DOHH2 (cell line): ENCODE measurements around the gene CELA2A.

ENCODE experiments used
- H3F3A ChIP-seq: fragments of 200-600 bp; sonication (generic), shearing (Covaris generic); 2 replicates; pipeline ENCODE4 v1.6.0; 2016; ENCODE audit warnings: antibody characterized with exemption, mild to moderate bottlenecking; ENCODE audit not compliant: control insufficient read depth, insufficient read depth
- H3K27ac ChIP-seq: fragments of 200-600 bp; sonication (generic); 2 replicates; pipeline ENCODE4 v1.5.1; 2014; ENCODE audit warnings: low read depth, mild to moderate bottlenecking, low read length, moderate library complexity
- H3K27me3 ChIP-seq: fragments of 200-600 bp; sonication (generic); 2 replicates; pipeline ENCODE4 v1.6.1; 2014; ENCODE audit warnings: mild to moderate bottlenecking, low read length, mixed read lengths; ENCODE audit not compliant: control insufficient read depth
- H3K36me3 ChIP-seq: fragments of 200-600 bp; sonication (generic); 2 replicates; pipeline ENCODE4 v1.6.1; 2014; ENCODE audit warnings: mild to moderate bottlenecking, low read length, moderate library complexity, mixed read lengths; ENCODE audit not compliant: control insufficient read depth
- H3K4me1 ChIP-seq: fragments of 200-600 bp; sonication (generic); 2 replicates; pipeline ENCODE4 v1.6.1; 2014; ENCODE audit warnings: mild to moderate bottlenecking, low read length, mixed read lengths; ENCODE audit not compliant: control insufficient read depth
- H3K4me2 ChIP-seq: fragments of 200-600 bp; sonication (generic); 2 replicates; pipeline ENCODE4 v1.6.0; 2014; ENCODE audit warnings: mild to moderate bottlenecking, low read length, moderate library complexity
- H3K4me3 ChIP-seq: fragments of 200-600 bp; sonication (generic); 2 replicates; pipeline ENCODE4 v1.5.1; 2014; ENCODE audit warnings: mild to moderate bottlenecking, low read length, mixed read lengths
- H3K79me2 ChIP-seq: fragments of 200-600 bp; sonication (generic); 2 replicates; pipeline ENCODE4 v1.6.1; 2014; ENCODE audit warnings: mild to moderate bottlenecking, low read length, mixed read lengths; ENCODE audit not compliant: control insufficient read depth
- H3K9me2 ChIP-seq: fragments of 200-600 bp; sonication (generic); replicated peaks from 2 replicates; pipeline ENCODE4 v1.6.1; 2014; ENCODE audit warnings: mild to moderate bottlenecking, low read length, mixed read lengths; ENCODE audit not compliant: control insufficient read depth
- H3K9me3 ChIP-seq: fragments of 200-600 bp; sonication (generic); 2 replicates; pipeline ENCODE4 v1.6.1; 2014; ENCODE audit warnings: antibody characterized with exemption, low read length, mixed read lengths; ENCODE audit not compliant: control insufficient read depth, insufficient read depth
- H4K20me1 ChIP-seq: fragments of 200-600 bp; sonication (generic); 2 replicates; pipeline ENCODE4 v1.6.0; 2014; ENCODE audit warnings: low read depth, mild to moderate bottlenecking, antibody characterized with exemption, low read length, moderate library complexity; ENCODE audit not compliant: control insufficient read depth, insufficient read depth
- CTCF ChIP-seq: fragments of 200-600 bp; sonication (generic); IDR thresholded peaks from one replicate; pipeline ENCODE4 v1.5.1; 2014; ENCODE audit warnings: antibody characterized with exemption, mild to moderate bottlenecking, low read depth, low read length; ENCODE audit not compliant: poor library complexity, severe bottlenecking
- EZH2phosphoT487 ChIP-seq: fragments of 200-600 bp; sonication (generic); IDR thresholded peaks from 2 replicates; pipeline ENCODE4 v1.6.1; 2017; ENCODE audit warnings: borderline replicate concordance, mild to moderate bottlenecking, antibody characterized with exemption, low read length, moderate library complexity, mixed read lengths

CELA2A gene

GRCh38 chr1:15413563-15414444, 42.7 kb upstream of the CELA2A start:
- no peaks in the 10 kb centered on the region for H3K9me3 ChIP-seq
- H3K27ac ChIP-seq: no peak overlapping the region
- H3K9me2 ChIP-seq: no peaks in the 10 kb centered on the region
- peaks cover 47% of the 10 kb centered on the region for H3K4me1 ChIP-seq
- H3F3A ChIP-seq: peaks cover under 1% of the 10 kb centered on the region; the same call in 1 of the 2 replicates
- TF ChIP-seq EZH2phosphoT487 (no peak), CTCF (no peak)
- H3K27me3 ChIP-seq: peaks cover 6% of the 10 kb centered on the region
- no peak overlapping the region for H3K4me3 ChIP-seq
- peaks cover 79% of the 10 kb centered on the region for H3K79me2 ChIP-seq
- H3K4me2 ChIP-seq: no peak overlapping the region
- peaks cover 22% of the 10 kb centered on the region; the same call in 1 of the 2 replicates for H4K20me1 ChIP-seq
- H3K36me3 ChIP-seq: peaks cover 32% of the 10 kb centered on the region

- Histone ChIP-seq H3K4me2 (no peak overlapping the region), H3K4me1 (peaks cover 42% of the 10 kb centered on the region), H3K36me3 (peaks cover 32% of the 10 kb centered on the region), H3K9me3 (no peaks in the 10 kb centered on the region), H3K9me2 (no peaks in the 10 kb centered on the region), H4K20me1 (peaks cover 22% of the 10 kb centered on the region; the same call in 1 of the 2 replicates), H3F3A (no peaks in the 10 kb centered on the region), H3K27ac (no peak overlapping the region), H3K4me3 (no peak overlapping the region), H3K27me3 (no peaks in the 10 kb centered on the region; the same call in 1 of the 2 replicates), H3K79me2 (peaks cover 86% of the 10 kb centered on the region)
- TF ChIP-seq CTCF (no peak), EZH2phosphoT487 (no peak)
Measured at GRCh38 chr1:15414445-15414983, 42.0 kb upstream of the CELA2A start.

GRCh38 chr1:15417059-15417934, 39.2 kb upstream of the CELA2A start:
- Histone ChIP-seq H3K9me3 (no peaks in the 10 kb centered on the region), H3K27ac (no peak overlapping the region), H3K4me1 (peaks cover 27% of the 10 kb centered on the region), H3K36me3 (peaks cover 26% of the 10 kb centered on the region), H3K4me2 (no peak overlapping the region), H3K79me2 (peaks cover 76% of the 10 kb centered on the region), H3K9me2 (no peaks in the 10 kb centered on the region), H3F3A (no peaks in the 10 kb centered on the region), H3K27me3 (no peaks in the 10 kb centered on the region), H3K4me3 (no peak overlapping the region), H4K20me1 (peaks cover 11% of the 10 kb centered on the region; the same call in 1 of the 2 replicates)
- TF ChIP-seq EZH2phosphoT487 (no peak), CTCF (no peak)
